GM18502 (cell line): Measurements from ENCODE around the gene LUZP2.

Source experiments
- ATAC-seq: cut with Tn5 transposase; IDR thresholded peaks from one replicate; pipeline ENCODE4 v1.9.1; 2021; ENCODE audit warnings: mild to moderate bottlenecking; ENCODE audit not compliant: unreplicated experiment, poor library complexity

Gene LUZP2

GRCh38 chr11:24496736-24497725 is at the start of gene LUZP2:
Gene LUZP2 (plus strand): TSS chr11:24497053.
- no peak for ATAC-seq

- no peak for ATAC-seq
Measured at GRCh38 chr11:24453129-24453718, 43.6 kb upstream of the LUZP2 start.

- ATAC-seq, result no peak
Measured at GRCh38 chr11:24457985-24458384, 38.9 kb upstream of the LUZP2 start.

- no peak for ATAC-seq
Measured at GRCh38 chr11:24470431-24470830, 26.4 kb upstream of the LUZP2 start.

DNA sequence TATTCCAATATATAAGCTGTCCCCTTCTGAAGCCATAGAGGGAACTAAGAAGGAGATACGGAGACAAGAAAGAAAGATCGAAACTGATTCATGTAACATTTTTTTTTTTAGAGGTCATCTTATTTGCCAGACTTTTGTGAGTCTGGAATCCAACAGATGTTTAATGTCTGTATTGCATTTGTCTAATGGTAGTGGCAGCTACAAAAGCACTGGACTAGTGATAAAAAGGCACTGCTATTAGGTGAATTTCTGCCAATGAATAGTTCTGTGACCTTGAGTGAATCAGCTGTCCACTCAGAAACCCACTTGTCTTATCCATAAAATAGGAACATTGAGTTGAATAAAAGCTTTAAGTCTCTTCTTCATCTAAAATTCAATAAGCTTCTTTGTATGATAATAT is 25.8 kb upstream of the LUZP2 start:
- no peak for ATAC-seq

DNA sequence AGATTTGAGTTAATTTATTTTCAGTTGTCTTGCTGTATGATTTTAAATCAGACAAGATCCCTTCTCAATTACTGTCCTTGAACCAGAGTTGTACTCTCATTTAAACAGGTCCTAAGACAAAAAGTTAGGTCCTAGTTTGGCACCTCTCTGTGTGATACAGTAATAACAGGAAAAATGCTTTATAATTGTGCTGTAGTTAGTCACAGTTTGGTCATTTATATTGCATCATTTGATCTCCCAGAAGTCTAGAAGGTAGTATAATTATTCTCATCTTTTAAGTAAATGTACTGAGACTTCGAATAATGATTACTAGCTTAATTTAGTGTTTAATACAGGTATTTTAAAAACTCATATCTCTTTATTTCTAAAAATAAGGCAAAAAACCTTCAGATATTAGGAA is 18.1 kb upstream of the LUZP2 start:
- ATAC-seq, result no peak

GRCh38 chr11:24489477-24489876 is 7.4 kb upstream of the LUZP2 start:
- ATAC-seq, result no peak

DNA sequence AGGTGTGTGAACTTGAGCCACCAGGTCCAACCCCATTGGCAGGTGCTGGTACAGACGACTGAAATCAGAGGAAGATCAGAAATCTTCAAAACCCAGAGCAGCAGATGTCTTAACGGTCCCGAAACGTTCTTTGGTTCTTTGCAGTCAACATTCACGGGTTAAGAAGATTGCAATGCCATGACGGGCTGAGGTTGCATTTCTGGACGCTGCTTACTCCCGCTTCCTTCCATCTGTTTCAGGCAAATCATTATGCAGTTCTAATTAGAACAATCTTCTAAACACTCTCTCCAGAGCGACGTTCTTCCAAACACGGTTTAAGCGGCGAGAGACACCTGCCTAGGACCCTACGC is 492 bp upstream of the LUZP2 start:
- no peak for ATAC-seq

GRCh38 chr11:24497831-24498230 is 978 bp downstream of the LUZP2 start:
- no peak for ATAC-seq

GRCh38 chr11:24502425-24502824 is 5.6 kb downstream of the LUZP2 start:
- ATAC-seq, result no peak

DNA sequence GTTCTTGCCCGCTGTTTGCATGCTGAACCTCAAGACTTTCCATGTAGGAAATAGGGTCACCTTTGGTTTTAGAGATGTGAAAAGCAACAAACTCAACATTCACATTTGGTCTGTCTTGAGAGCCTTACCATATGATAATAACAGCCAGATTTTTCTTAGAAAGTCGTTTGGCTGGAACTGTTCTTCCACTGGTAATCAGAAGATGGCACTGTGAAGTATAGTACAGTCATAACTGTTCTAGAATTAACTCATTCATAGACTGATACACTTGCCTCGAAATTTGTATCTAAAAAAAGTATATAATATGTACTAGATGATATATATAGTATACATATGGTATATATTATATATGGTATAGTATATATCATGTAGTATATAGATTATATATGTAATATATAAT is 12.3 kb downstream of the LUZP2 start:
- ATAC-seq, result peak; percentile 73

GRCh38 chr11:24511511-24511910 is 14.7 kb downstream of the LUZP2 start:
- no peak for ATAC-seq

- no peak for ATAC-seq
Measured at GRCh38 chr11:24513479-24514218, 16.8 kb downstream of the LUZP2 start.

GRCh38 chr11:24514219-24514594 is 17.4 kb downstream of the LUZP2 start:
- peak; percentile 99 for ATAC-seq

DNA sequence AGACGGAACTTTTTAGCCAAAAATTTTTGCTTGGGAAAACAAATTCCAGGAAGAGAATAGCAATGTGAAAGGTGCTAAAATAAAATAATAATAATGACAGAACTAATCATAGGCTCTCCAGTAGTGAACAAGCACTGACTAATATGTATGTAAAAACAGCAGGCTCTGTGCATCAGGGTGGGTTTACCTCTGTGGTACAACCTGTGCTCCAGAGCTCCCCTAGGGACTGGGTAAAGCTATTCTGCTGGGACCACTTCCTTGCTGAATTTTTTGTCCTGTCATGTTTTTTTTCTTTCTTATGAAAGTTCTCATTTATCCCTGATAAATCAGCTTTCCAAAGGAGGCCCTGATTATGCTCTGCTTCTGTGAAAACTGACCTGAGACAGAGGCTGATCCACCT is 18.8 kb downstream of the LUZP2 start:
- ATAC-seq, result no peak

GRCh38 chr11:24516638-24517037 is 19.8 kb downstream of the LUZP2 start:
- no peak for ATAC-seq

DNA sequence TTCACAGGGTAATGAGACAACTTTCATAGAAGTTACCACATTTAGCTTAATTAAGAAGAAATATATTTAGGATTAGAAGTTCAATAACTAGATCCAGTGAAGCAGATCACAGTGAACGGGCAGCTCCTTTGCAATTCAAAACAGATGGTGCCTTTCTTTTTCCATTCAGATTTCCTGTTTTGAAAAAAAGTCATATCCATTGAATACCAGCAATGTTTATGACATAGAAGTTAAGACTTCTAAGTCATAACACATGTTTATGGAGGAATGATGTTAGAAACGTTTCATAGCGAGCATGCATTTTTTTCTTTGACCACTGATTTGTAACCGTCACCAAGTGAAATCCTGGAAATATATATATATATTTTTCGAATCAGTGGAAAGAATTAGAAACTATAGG is 24.7 kb downstream of the LUZP2 start:
- ATAC-seq, result no peak

DNA sequence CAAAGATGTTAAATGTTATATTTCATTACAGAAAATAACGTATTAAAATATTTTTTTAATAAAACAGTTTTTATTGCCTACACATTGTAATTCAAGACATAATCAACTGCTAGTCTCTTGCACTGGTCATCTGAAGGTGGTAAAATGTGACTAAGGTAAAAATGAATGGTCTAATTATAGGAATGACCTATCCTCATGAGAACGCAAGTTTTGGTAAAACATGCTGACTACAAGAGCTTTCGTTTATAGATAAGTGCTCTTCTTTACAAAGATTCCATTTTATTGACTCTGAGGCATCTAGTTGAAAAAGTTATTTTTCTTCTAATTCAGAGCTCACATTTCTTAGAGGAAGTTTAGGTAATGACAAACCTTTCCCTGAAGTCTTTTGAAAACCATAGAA is 27.3 kb downstream of the LUZP2 start:
- no peak for ATAC-seq

GRCh38 chr11:24531528-24531927 is 34.7 kb downstream of the LUZP2 start:
- no peak for ATAC-seq

DNA sequence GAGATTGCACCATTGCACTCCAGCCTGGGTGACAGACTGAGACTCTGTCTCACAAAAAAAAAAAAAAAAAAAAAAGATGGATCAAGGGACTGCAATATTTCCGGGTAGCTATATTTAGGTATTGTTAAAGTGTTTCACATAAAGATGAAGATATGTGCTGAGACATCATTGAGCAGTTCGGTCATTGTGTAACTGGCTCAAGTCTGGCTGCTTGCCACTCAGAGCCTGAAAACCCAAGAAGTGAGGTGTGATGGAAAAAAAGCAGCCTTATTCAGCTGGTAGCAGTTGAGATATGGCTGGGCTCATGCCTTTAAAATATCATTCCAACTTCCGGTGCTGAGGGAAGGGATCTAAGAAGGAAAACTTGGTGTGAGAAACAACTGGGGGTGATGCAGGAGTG is 46.9 kb downstream of the LUZP2 start:
- no peak for ATAC-seq

- peak; percentile 66 for ATAC-seq
Measured at GRCh38 chr11:24556693-24557092, 59.8 kb downstream of the LUZP2 start.
